Measurements from ENCODE around the gene IER2.
"Not testable (repeated sequence)": the region's sequence is repeated elsewhere in the genome, so short reads cannot be mapped to it uniquely, and the experiment has no call there.

IER2 gene

DNA sequence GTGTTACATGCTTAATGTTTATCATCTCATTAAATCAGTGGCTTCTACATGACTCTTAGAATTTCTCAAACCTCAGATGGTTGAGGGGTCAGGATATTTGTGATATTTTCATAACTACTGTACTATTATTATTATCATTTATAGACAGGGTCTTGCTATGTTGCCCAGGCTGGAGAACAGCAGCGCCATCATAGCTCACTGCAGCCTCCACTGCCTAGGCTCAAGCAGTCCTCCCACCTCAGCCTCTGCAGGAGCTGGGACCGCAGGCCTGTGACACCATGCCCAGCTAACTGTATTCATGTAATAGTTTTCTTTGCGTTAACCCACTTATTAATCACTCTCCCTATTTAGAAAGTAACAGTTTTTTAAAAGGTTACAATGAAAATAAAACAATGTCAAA, 9.5 kb downstream of the IER2 start:
- Mint-ChIP-seq H3K27ac (peak overlapping the region; percentile 66), H3K27me3 (no peaks in the 10 kb centered on the region), H3K9me3 (no peaks in the 10 kb centered on the region), H3K36me3 (peaks cover 22% of the 10 kb centered on the region), H3K4me1 (peaks cover 75% of the 10 kb centered on the region), H3K4me3 (peak overlapping the region; percentile 30)
- CTCF ChIA-PET, result no interaction called here
- no peak for DNase-seq

DNA sequence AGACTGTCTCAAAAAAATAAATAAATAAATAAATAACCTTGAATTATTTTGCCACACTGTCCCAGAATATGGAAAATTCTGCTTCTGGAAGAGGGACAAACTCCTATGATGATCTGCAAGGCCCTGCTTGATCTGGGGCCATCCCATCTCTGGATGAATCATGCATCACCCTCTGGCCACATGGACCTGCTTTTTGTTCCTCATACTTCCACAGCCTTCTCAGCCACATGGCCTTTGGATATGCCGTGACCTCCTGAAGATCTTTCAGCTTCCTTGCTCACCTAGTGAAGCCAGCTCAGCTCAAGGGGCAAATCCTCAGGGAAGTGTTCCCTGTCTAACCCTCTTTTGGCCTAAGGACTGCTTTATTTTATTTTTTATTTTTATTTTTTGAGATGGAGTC, 10.3 kb downstream of the IER2 start:
- Mint-ChIP-seq H3K36me3 (peaks cover 16% of the 10 kb centered on the region), H3K4me3 (peak overlapping the region; percentile 49), H3K27me3 (no peaks in the 10 kb centered on the region), H3K9me3 (no peaks in the 10 kb centered on the region), H3K27ac (peak overlapping the region; percentile 37), H3K4me1 (peaks cover 81% of the 10 kb centered on the region)
- CTCF ChIA-PET, result no interaction called here
- DNase-seq, result no peak

GRCh38 chr19:13162724-13163608, 12.8 kb downstream of the IER2 start:
- H3K4me1 Mint-ChIP-seq, result peaks cover 83% of the 10 kb centered on the region
- peaks cover 15% of the 10 kb centered on the region for H3K36me3 Mint-ChIP-seq
- CTCF ChIA-PET, result interaction anchor here (0.9 to 1.7 kb wide), 6 partner anchors 8 to 59 kb away, joined by 3 to 6 read pairs (median 6); partner anchors contain the start of genes IER2 and STX10
- peak overlapping the region; percentile 100 for H3K27ac Mint-ChIP-seq
- H3K27me3 Mint-ChIP-seq, result no peaks in the 10 kb centered on the region
- peaks cover 2% of the 10 kb centered on the region for H3K9me3 Mint-ChIP-seq
- peak; percentile 96 for DNase-seq
- peak overlapping the region; percentile 91 for H3K4me3 Mint-ChIP-seq

DNA sequence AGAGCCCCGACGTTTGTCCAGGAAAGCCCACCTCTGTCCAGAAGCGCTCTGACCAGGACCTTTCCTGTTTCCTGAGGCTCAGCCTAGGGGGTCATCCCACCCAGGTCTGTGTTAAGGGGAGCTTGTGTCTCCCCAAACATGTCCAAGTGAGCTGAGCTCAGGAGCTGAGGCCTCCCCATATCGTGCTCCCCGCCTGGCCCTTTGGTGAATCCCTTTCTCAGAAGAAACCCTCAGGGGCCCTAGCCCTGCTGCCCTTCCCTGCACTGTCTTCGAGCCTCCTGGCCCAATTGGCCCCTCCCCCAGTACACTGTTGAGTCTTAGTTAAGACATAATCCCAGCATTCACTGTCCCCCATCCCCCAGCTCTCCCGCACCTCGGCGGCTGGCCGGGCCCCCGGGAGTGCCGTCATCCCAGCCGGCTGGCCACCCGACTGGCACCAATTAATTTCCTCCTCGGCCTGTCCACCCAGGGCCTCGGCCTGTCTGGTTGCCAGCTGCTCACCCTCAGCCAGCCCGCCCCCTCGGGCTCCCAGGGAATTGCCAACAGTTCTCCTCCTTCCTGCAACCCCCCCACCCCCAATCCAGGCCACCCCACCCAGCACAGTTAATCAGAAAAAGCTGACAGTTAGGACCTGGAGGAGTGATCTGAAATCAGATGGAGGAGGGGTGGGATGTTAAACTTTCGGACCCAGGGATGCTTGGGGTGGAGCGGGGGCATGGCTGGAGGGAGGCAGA, 13.6 kb downstream of the IER2 start:
- no peaks in the 10 kb centered on the region for H3K27me3 Mint-ChIP-seq
- peak overlapping the region; percentile 91 for H3K4me3 Mint-ChIP-seq
- H3K9me3 Mint-ChIP-seq, result peaks cover 2% of the 10 kb centered on the region
- CTCF ChIA-PET, result interaction anchor here (0.9 to 1.7 kb wide), 7 partner anchors 9 to 60 kb away, joined by 3 to 6 read pairs (median 5); partner anchors contain the start of genes IER2 and STX10
- H3K27ac Mint-ChIP-seq, result peak overlapping the region; percentile 100
- peaks cover 13% of the 10 kb centered on the region for H3K36me3 Mint-ChIP-seq
- DNase-seq, result peak; percentile 73
- H3K4me1 Mint-ChIP-seq, result peaks cover 83% of the 10 kb centered on the region

DNA sequence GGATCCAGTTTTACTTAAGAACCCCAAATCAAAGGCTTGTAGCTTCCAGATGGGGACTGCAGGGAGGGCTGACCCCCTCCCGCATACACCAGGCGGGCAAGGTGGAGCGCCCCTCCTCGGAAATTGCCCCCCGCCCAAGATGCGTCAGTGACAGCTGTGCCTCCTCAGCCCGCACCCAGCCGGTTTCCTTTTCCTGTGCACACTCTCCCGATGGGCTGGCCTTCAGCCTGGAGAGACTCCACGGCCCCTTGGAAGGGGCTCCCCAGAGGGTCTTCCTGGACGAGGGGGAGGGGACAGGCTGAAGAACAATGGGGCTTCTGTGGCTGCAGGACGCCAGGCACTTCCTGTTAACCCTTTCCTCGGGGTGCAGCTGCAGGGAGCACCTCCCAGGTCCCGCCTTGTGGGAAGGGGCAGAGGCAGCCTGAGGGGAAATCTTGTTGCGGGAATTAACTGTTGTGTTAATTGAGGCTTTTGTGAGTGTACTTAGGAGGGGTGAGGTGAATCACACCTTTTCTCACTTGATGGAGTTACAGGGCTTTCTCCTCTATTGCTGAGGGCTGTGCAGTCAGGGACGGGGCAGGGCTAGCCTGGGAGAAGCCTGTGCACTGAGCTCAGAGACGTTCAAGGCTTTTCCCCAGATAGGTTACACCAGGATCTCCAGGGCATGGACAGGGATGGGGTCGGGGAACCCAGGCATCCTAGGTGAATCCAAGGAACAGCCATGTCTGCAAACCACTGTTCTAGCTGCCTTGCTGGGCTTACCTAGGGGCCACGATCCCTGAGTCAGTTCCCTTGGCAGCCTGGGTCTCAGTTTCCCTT, 14.3 kb downstream of the IER2 start:
- Mint-ChIP-seq H3K36me3 (peaks cover 13% of the 10 kb centered on the region), H3K9me3 (peaks cover 2% of the 10 kb centered on the region), H3K4me1 (peaks cover 85% of the 10 kb centered on the region), H3K27ac (peak overlapping the region; percentile 100), H3K4me3 (peak overlapping the region; percentile 91), H3K27me3 (no peaks in the 10 kb centered on the region)
- CTCF ChIA-PET, result interaction anchor here (1.0 to 1.7 kb wide), 8 partner anchors 9 to 48 kb away, joined by 3 to 6 read pairs (median 4); partner anchors contain the start of gene NACC1
- DNase-seq, result peak; percentile 75

GRCh38 chr19:13165162-13165997, 15.2 kb downstream of the IER2 start:
- CTCF ChIA-PET, result interaction anchor here (1.0 to 1.6 kb wide), 4 partner anchors 10 to 48 kb away, joined by 3 to 4 read pairs (median 4); partner anchors contain the start of gene NACC1
- H3K4me3 Mint-ChIP-seq, result peak overlapping the region; percentile 91
- peaks cover 87% of the 10 kb centered on the region for H3K4me1 Mint-ChIP-seq
- no peak for DNase-seq
- H3K27ac Mint-ChIP-seq, result peak overlapping the region; percentile 100
- peaks cover 2% of the 10 kb centered on the region for H3K9me3 Mint-ChIP-seq
- no peaks in the 10 kb centered on the region for H3K27me3 Mint-ChIP-seq
- H3K36me3 Mint-ChIP-seq, result peaks cover 10% of the 10 kb centered on the region

DNA sequence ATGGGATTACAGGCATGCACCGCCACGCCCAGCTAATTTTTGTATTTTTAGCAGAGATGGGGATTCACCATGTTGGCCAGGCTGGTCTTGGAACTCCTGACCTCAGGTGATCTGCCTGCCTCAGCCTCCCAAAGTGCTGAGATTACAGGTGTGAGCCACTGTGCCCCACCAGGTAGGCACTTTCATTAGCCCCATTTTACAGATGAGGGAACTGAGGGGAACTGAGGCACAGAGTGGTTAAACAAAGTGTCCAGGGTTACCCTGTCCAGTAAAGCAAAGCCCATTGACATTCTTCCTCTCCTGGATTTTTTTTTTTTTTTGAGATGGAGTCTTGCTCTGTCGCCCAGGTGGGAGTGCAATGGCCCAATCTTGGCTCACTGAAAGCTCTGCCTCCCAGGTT, 15.9 kb downstream of the IER2 start:
- CTCF ChIA-PET, DNase-seq, H3K27me3 Mint-ChIP-seq, H3K4me3 Mint-ChIP-seq, H3K9me3 Mint-ChIP-seq: not testable (repeated sequence)
- Mint-ChIP-seq H3K27ac (peak overlapping the region; percentile 100), H3K4me1 (peaks cover 89% of the 10 kb centered on the region), H3K36me3 (peaks cover 11% of the 10 kb centered on the region)

DNA sequence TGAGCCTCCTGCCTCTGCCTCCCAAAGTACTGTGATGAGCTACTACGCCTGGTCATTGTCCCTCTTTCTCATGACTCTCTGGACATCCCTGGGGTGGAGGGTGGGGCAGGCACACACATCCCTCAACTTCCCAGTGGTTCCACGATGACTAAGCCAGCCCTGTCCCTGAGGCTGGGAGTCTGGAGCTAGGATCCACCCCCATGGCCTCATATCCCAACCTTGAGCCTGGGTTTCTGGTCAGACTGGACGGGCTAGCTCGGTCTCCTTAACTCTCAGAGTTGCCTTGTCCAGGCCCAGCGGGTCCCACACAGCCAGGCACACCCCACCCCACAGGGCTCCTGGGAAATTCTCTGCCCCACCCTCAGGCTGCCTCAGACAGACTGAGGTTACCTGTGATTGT, 19.6 kb downstream of the IER2 start:
- CTCF ChIA-PET, result interaction anchor here (1.4 to 1.5 kb wide), 3 partner anchors 15 to 26 kb away, joined by 5 to 14 read pairs (median 6); partner anchors contain the start of genes IER2 and STX10
- Mint-ChIP-seq H3K4me3 (peak overlapping the region; percentile 89), H3K4me1 (peaks cover 89% of the 10 kb centered on the region), H3K9me3 (peaks cover 2% of the 10 kb centered on the region), H3K36me3 (peaks cover 12% of the 10 kb centered on the region), H3K27me3 (no peaks in the 10 kb centered on the region), H3K27ac (peak overlapping the region; percentile 100)
- DNase-seq, result no peak

- Mint-ChIP-seq H3K4me3 (no peak overlapping the region), H3K27me3 (no peaks in the 10 kb centered on the region), H3K4me1 (peaks cover 76% of the 10 kb centered on the region), H3K36me3 (peaks cover 12% of the 10 kb centered on the region), H3K27ac (peak overlapping the region; percentile 89), H3K9me3 (peaks cover 2% of the 10 kb centered on the region)
- DNase-seq, result no peak
- CTCF ChIA-PET, result interaction anchor here (1.5 kb wide), 1 partner anchor 24 kb away, joined by 14 read pairs; no protein-coding TSS in a partner anchor
Observed at GRCh38 chr19:13171146-13171545, 20.9 kb downstream of the IER2 start.

DNA sequence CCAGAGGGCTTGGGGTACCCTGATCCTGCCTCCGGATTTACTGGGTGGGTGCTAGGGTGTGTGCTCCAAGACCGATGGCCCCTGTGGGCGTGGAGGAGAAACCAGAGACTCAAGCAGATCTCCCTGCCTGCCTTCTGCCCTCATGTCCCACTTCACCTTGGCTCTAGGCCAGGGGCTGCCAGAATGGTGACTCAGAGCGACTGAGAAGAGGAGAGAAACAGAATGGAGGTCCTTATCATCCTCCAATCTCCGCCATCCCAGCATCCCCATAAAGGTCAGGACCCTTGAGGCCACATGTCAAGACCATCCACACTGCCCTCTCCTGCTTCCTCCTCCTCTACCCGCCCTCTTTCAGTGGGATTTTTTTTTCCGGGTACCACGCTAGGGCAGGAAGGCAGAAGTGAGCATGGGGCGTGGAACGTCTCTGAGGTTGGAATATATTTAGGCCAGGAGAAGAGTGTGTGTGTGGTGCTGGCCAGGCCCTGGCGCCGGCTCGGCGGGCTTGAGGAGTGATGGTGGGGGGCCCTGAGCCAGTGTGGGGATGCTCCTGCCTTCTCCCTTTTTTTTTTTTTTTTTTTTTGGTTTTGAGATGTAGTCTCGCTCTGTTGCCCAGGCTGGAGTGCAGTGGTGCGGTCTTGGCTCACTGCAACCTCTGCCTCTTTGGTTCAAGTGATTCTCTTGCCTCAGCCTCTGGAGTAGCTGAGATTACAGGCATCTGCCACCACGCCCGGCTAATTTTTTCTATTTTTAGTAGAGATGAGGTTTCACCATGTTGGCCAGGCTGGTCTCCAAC, 22.3 kb downstream of the IER2 start:
- Mint-ChIP-seq H3K36me3 (peaks cover 9% of the 10 kb centered on the region), H3K27me3 (no peaks in the 10 kb centered on the region), H3K27ac (peak overlapping the region; percentile 89), H3K4me1 (peaks cover 63% of the 10 kb centered on the region), H3K9me3 (peaks cover 2% of the 10 kb centered on the region), H3K4me3 (peak overlapping the region; percentile 74)
- CTCF ChIA-PET, result interaction anchor here (1.2 kb wide), 1 partner anchor 9 kb away, joined by 4 read pairs; no protein-coding TSS in a partner anchor
- DNase-seq, result peak; percentile 67

DNA sequence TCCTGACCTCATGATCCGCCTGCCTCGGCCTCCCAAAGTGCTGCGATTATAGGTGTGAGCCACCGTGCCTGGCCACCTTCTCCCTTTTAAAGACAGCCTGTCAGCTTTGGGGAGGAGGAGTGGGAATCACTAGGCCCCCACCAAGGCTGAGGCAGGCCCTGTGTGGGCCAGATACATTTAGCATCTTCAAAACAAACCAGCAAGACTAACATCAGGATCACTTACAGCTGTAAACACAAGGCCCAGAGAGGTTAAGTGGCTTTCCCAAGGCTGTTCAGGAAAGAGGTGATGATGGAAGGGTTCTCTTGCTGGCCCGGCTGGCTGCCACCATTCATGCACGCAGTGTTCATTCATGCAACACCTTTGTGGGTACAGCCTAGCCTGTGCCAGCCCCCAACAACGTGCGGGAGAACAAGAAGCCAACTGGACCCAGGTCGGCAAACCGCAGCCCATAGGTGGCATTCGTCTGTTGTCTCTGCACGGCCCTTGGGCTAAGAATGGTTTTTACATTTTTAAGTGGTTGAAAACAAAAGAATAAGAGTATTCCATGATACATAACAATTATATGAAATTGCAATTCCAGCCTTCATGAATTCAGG, 23.0 kb downstream of the IER2 start:
- peak overlapping the region; percentile 89 for H3K27ac Mint-ChIP-seq
- no peaks in the 10 kb centered on the region for H3K9me3 Mint-ChIP-seq
- H3K4me3 Mint-ChIP-seq, result peak overlapping the region; percentile 74
- H3K4me1 Mint-ChIP-seq, result peaks cover 60% of the 10 kb centered on the region
- CTCF ChIA-PET, result interaction anchor here (1.2 kb wide), 1 partner anchor 9 kb away, joined by 4 read pairs; no protein-coding TSS in a partner anchor
- no peak for DNase-seq
- peaks cover 6% of the 10 kb centered on the region for H3K36me3 Mint-ChIP-seq
- no peaks in the 10 kb centered on the region for H3K27me3 Mint-ChIP-seq

- H3K4me1 Mint-ChIP-seq, result peaks cover 46% of the 10 kb centered on the region
- H3K27ac Mint-ChIP-seq, result peak overlapping the region; percentile 45
Observed at GRCh38 chr19:13176345-13176744, 26.1 kb downstream of the IER2 start.

More at GRCh38 chr19:13176345-13176744, 26.1 kb downstream of the IER2 start:
- CTCF ChIA-PET, result interaction anchor here (1.2 kb wide), 1 partner anchor 19 kb away, joined by 3 read pairs; no protein-coding TSS in a partner anchor
- Mint-ChIP-seq H3K36me3 (peaks cover 3% of the 10 kb centered on the region), H3K27me3 (no peaks in the 10 kb centered on the region), H3K4me3 (no peak overlapping the region), H3K9me3 (no peaks in the 10 kb centered on the region)
- no peak for DNase-seq

Measured in activated naive CD4-positive, alpha-beta T cell treated with anti-CD3 and anti-CD28 coated beads, Interleukin-2, amount 10 ng/mL, durations not matched to agents 7 days and 5 days (primary cell).